HG02840 (cell line): ENCODE measurements around the gene ERGIC2.
"Not testable (repeated sequence)": the region's sequence is repeated elsewhere in the genome, so short reads cannot be mapped to it uniquely, and the experiment has no call there.

Experiments
- ATAC-seq: cut with Tn5 transposase; IDR thresholded peaks from one replicate; pipeline ENCODE4 v1.9.1; 2021; ENCODE audit warnings: mild to moderate bottlenecking, moderate library complexity, moderate number of reproducible peaks; ENCODE audit not compliant: unreplicated experiment, low FRiP score

The ERGIC2 gene

DNA sequence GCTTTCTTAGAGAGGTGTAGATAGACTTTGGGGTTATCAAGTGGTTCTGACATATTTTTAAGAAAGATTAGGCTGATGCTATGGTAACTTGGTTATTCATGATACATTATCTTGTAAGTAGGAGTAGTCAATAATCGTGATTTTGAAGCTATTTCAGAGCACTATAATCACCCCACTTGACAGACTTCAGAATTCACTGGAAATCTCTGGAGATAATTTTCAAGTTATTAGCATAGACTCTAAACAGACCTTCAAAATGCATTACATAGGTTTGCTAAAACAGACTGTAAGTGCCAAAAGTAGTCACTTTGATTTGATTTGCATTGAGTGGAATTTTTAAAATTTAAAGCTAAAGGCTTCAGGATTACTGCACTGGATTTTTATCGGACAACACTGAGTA is 74.3 kb downstream of the ERGIC2 start:
- no peak for ATAC-seq

GRCh38 chr12:29306266-29306665 is 74.7 kb downstream of the ERGIC2 start:
- no peak for ATAC-seq

- ATAC-seq, result no peak
Measured at GRCh38 chr12:29304388-29304787, 76.6 kb downstream of the ERGIC2 start.

DNA sequence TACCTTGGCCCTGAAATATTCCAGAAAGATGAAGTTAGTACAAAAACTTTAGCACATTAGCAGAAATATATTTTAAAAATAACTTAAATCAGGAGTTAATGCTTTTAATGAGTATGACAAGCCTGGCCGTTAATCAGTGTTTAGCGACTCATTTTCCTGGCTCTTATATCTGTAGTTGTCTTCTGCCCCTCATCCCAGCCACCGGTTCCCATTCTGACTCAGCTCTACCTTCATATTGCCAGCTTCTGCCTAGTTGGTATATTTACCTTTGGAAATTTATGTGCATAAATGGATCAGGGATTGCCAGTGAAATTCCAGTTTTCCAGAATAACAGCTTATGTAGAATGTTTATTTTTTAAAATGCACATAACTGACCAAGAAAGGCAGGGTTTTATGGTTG is 79.9 kb downstream of the ERGIC2 start:
- ATAC-seq, result no peak

GRCh38 chr12:29299633-29300032 is 81.3 kb downstream of the ERGIC2 start:
- ATAC-seq, result no peak

- no peak for ATAC-seq
Measured at GRCh38 chr12:29291226-29291625, 89.7 kb downstream of the ERGIC2 start.

- ATAC-seq, result not testable (repeated sequence)
Measured at GRCh38 chr12:29290475-29290874, 90.5 kb downstream of the ERGIC2 start.

GRCh38 chr12:29288031-29288430 is 92.9 kb downstream of the ERGIC2 start:
- ATAC-seq, result no peak

GRCh38 chr12:29287622-29288021 is 93.3 kb downstream of the ERGIC2 start:
- no peak for ATAC-seq
